T-helper 9 cell (primary cell): ENCODE results near the gene NDE1.
A peak's percentile ranks its signal among the peaks of the same experiment; 100 is the strongest.
"Not testable (repeated sequence)": the region's sequence is repeated elsewhere in the genome, so short reads cannot be mapped to it uniquely, and the experiment has no call there.

Source experiments
- DNase-seq: peaks from one replicate; pipeline ENCODE4 v3.0.0-alpha.2; 2020
- total RNA-seq, 2 donors: gene quantifications; one replicate each; lab custom pipeline; 2026; lab: John Stamatoyannopoulos, UW

NDE1 gene, protein sequence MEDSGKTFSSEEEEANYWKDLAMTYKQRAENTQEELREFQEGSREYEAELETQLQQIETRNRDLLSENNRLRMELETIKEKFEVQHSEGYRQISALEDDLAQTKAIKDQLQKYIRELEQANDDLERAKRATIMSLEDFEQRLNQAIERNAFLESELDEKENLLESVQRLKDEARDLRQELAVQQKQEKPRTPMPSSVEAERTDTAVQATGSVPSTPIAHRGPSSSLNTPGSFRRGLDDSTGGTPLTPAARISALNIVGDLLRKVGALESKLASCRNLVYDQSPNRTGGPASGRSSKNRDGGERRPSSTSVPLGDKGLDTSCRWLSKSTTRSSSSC
- total RNA-seq: 60.4 to 87.6 reads per million in 2 donors

DNA sequence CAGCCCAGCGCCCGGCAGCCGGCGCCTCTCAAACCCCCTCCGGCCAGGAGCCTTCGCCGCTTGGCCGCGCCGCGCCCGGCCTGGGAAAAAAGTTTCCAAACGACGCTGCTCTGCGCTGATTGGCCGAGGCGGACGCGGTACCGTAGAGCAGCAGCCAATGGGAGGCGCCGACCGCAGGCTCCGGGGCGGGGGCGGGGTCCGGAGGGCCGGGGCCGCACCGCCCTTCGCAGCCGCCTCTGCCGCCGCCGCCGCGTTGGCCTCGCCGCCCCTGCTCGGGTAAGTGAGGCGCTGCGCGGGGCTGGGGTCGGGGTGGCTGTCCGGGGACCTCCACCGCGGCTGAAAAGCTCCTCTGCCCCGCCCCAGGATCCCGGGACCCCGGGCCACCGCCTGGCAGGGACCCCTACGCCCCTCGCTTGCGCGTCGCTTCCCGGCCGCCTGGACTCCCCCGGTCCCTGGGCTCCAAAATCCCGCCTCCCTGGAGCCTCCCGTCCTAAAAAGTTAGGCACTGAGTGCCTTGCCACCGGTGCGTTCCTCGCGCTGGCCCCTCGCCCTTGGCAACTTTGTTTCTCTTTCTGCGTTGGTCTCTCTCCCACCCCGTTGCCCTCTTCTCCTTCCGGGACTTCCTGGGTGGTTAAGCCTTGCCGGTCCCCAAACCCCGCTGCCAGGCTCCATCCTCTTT is at the start of gene NDE1:
NDE1 (plus strand) TSS at position 227 of the 679 bp plus-strand sequence. CDS start 14,534 bp downstream, outside the sequence.
- DNase-seq: peak; percentile 91

DNA sequence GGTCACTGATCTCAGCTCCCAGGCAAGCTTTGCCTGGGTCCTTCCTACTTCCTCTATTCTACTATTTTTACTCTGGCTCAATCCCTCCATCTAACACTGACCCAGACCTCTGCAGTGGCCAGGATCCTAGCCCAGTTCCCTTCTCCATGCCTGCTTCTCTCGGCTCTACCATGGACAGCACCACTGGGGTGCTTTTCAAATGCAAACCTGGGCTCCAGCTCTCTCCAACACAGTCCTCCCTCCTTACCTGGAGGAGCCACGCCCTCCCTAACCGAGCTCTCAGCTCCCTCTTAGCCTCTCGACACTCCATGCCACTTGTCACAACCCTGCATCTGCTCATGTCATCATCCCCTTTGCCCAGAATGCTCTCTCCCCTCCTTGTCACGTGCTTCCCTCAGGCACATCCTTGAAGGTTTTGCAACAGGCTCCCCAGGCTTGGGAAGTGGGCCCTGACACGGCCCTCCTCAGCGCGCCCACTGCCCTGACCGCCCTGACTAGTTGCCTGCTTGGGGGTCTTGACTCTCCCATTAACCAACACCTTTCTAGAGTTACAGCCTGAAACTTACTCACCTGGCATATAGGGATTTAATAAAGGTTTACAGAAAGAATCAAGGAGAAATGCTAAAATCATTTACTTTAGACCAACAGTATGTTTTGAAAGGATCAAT is 48.7 kb upstream of the NDE1 start:
- no peak for DNase-seq

DNA sequence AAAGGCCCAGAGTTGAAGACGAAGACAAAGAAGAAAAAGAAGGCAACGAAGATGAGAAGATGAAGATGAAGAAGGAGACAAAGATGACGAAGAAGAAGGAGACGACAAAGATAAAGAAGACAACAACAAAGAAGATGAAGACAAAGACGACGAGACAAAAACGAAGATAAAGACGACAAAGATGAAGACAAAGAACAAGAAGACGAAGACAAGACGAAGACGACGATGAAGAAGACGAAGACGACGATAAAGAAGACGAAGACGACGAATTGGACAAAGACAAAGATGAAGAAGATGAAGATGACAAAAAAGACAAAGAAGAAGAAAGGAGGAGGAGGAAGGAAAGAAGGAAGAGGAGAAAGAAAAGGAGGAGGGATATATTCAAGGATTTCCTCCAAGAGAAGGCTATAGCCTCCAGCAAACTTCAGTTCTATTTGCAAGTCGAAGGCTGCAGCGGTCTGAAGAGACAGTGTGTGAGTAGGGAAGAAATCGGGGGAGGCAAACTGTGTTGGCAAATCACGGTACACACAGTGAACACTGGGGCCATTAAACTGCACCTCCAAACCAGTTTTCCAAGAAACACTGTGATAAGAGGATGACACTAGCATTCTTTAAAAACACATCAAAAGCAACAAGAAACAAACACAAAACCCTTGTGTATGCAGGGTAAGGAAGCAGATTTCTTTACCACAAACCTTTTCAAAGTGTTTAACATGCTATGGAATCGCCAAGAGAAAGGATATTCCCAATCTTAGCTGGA is 47.6 kb upstream of the NDE1 start:
- DNase-seq: no peak

DNA sequence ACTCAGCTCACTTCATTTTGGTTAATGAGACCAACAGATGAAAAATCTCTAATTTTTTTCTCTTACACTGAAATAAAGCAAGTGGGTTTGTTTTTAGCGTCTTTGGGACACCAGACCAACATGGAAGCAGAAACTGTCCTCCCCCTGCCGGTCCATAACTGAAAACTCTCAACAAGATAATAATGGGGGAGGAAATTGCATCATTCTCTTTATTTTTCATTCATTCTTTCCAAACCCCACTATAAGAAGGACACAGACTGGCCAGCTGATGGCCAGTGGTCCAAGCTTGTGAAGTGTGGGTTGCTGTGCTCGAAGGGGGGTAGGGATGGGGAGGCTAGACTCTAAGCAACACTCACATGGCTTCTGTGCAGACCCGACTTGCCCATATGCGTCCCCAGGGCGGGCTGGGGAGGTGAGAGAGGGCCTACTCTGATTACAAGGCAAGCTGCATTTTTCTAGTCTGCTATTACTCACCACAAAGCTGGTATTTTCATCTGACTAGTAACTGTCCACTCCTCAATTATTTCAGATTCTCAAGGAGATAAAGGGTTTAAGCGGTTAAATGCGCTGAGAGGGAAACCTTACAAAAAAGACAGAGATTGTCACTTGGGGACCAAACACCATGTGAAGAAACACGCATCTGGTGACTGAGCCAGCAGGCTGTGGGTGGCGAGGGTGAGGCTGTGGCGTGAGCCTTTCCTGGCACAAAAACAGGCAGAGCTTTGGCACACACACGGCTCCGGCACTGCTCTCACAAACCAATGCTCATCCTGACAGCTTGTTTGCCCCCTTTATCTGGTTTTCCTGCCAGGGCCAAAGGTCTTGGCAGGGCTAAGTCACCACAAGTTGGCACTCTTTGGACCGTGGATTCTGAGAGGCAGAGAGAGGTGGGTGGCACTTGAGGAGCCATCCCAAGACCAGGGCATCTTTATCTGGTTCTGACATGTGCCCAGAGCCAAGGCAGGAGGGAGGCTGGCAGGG is 45.3 kb upstream of the NDE1 start:
- DNase-seq: no peak

DNA sequence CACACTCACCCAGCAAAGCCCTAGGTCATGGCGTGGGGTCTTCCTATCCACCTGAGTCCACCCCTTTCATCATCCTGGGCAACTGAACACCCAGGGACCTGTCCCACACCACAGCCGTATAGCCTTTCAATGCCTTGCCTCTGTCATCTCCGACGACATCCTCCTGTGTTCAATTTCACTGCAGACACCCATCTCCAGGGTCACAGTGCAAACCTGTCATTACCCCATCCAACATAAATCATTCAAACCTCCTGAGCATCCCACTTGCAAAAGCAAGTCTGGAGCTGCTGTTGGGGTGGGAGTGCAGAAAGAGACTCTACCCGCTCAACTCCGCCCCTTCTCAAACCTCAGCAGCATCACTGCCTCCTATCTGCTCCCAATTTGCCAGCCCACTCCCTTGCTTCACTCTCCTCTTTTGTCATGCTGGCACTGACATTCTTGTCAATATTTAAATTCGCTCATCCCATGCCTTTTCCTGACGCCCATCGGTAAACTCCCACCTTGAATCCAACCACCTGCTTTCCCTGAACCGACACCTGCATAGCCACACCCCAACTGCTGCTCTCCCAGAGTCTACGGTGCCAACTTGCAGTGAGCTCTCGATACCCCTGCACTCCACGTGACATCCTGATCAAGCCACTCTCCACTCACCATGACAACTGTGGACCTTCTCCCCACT is 44.1 kb upstream of the NDE1 start:
- DNase-seq: no peak

DNA sequence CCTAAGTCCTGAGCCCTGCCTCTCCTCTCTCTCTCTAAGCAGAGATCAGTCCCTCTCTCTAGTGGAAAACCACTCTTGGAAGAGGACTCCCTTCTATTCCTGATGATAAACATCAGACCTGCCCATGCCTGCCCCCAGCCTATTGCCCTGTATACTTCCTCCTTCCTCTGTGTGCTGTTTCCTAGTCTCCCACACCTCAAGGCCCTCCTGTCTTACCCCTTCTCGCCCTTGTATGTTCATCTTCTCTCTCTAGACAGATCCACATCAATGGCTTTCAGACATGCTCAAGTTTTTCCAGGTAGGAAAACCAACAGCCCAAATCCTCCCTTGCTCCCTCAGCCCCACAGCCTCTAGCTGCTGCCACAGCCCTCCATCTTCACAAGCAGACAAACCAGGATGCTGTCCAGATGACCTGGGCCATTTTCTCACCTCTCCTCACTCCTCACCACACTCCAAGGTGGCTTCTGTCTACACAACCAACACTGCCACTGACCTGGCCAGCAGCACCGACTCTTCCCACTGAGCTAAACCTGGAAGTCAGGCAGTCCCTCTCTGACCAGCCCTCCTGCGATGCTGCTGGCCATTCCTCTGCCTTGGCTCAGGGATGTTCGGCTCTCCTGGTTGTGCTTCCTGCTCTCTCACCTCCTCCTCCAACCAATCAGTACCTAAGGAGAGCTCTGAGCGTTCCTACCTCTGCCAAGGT is 43.4 kb upstream of the NDE1 start:
- no peak for DNase-seq

DNA sequence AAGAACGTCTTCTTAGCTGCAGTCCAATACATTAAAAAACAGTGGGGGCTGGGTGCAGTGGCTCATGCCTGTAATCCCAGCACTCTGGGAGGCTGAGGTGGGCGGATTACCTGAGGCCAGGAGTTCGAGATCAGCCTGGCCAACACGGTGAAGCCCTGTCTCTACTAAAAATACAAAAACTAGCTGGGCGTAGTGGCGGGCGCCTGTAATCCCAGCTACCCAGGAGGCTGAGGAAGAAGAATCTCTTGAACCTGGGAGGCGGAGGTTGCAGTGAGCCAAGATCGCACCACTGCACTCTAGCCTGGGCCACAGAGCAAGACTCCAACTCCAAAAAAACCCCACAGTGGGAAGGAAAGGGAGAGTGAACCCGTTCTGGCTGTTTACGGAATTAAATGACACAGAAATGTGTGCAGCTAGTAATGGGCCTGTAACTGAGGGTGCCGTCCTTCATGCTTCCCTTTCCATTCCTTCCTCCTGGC is 42.8 kb upstream of the NDE1 start:
- DNase-seq: not testable (repeated sequence)

DNA sequence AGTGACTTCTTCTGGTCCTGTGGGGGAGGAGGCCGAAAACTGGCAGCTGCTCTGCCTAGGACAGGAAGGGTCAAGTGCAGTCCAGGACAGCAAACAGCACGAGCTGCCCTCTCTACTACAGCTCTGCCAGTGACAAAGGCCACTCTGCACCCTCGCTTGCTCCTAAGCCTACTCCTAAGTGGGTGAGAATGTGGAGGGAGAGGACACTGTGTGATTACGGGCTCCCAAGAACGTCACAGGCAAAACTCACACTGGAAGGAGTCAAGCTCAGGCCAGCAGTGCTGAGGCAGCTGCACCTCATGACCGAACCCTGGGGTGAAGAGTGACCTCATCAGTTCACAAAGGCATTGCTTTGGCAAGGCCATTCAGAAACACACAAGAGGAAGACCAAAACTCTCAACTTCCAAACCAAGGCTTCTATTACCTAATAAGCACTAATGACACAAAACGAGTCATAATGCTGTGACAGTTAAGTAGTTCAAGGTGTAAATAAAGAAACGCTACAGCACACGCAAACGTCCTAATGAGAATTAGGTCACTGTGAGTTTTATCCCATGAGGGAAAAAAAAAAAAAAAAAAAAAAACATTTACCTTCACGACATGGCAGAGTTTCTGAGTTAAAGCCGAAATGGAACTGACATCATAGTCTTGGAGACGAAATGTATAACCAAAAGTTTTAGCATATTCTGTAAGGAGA is 42.2 kb upstream of the NDE1 start:
- DNase-seq: no peak

DNA sequence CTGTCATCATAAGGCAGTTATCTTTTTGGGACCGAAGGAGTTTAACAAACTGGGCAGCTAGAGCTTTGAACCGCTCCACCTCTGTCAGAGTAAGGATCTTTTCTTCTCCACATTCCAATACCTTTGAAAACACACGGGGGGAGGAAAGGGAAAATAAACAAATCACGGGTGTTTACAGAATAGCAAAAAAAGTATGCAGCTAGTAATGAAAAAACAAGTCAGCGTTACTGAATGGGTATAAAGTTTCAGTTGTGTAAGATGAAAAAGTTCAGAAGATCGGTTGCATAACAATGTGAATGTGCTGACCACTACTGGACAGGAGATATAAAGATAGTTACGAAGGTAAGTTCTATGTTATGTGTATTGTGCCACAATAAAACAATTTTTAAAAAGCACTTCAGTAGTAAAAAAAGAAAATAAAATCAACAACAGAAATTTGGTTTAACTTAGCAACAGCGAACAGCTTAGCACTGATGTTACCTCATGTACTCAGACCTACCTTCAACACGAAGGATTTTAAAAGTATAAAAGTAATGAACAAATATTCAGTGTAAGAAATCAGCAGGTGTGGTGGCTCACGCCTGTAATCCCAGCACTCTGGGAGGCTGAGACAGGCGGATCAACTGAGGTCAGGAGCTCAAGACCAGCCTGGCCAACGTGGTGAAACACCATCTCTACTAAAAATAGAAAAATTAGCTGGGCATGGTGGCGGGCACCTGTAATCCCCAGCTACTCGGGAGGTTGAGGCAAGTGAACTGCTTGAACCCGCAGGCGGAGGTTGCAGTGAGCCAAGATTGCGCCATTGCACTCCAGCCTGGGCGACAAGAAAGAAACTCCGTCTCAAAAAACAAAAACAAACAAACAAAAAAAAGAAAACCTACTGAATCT is 41.4 kb upstream of the NDE1 start:
- DNase-seq: no peak

DNA sequence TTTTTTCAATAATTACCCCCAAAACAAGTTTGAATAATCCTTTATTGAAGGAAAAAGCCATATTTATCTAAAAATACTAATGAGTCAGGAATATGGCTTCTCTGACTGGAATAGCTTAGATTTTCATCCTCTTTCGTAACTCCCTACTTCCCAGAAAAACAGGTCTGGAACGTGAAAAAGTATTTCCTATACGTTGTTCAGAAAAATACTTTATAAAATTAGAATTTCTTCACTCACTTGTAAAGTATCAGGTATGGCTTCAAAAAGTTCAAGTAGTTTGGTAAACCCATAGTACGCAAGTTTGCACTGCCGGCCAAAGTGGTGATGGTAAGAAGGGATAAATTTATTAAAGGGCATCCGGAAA is 40.8 kb upstream of the NDE1 start:
- no peak for DNase-seq

DNA sequence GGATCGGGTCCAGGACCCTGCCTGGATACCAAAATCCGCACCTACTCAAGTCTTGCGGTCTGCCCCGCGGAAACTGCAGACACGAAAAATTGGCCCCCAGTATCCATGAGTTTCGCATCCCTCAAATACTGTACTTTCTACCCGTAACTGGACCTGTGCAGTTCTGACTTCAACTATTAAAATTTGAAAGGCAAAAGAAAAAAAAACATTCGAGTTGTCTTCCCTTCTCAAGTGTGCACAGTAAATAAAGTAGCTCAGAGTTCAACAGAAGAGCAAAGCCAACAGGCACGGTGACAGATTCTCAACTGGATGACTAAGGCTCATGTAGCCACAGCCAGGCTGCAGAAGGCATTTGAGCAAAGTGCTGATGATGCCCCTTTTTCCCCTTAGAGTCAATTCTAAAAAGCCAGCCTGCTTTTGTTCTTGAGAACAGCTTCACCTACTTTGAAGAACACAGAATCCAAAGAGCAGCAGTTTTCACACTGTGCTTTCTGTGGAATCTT is 39.6 kb upstream of the NDE1 start:
- no peak for DNase-seq

DNA sequence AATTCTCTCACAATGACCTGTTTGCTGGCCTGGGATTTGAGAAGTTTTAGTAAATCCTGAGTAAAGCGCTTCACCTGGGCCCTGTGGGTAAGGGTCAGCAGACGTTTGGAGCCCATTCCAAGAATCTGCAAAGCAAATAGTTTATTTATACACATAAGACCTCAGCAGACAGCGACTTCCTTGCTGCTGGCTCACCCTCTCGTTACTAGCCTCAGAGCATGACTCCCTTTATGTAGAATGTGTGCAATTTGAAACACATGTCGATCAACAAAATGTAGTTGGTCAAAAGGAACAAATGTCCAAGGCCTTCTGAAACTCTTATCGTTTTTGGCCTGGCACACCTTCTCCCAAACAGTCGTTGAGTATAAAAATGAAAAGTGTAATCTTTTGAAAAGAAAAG is 38.4 kb upstream of the NDE1 start:
- no peak for DNase-seq

DNA sequence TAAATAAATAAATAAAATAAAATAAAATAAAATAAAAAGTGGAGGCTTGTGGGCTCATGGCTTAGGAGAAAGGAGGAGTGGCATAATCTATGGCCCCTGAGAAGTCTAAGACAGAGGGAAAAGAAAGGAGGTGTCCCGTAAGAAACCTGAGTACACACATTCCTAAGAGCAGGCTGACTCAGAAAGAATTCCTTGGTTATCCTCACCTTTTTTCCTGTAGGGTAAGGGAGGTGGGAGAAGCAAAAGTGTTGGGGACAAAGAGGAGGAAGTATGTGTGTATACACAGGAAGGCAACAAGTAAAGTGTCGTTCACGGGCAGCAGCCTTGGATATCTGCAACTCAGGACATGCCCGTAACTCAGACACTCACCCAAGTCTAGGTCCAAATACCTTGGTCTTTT is 36.4 kb upstream of the NDE1 start:
- DNase-seq: no peak

DNA sequence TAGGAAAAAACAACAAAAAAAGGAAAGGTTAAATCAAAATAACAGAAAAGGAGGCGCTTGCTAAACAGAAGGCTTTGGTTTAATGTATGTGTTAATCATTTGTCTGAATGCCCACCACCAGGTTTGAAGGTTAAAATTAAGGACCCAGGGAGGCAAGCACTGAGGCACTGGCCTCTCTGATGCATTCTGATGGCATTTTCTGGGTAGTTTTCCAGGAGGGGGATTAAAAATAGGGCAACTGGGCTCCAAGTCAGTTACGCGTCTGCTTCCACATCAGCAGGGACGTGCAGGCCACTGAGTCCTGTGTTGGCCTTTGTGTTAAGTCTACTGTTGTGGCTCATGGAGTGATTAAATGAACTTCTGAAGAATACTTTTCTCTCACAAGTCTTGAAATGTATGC is 34.0 kb upstream of the NDE1 start:
- no peak for DNase-seq

DNA sequence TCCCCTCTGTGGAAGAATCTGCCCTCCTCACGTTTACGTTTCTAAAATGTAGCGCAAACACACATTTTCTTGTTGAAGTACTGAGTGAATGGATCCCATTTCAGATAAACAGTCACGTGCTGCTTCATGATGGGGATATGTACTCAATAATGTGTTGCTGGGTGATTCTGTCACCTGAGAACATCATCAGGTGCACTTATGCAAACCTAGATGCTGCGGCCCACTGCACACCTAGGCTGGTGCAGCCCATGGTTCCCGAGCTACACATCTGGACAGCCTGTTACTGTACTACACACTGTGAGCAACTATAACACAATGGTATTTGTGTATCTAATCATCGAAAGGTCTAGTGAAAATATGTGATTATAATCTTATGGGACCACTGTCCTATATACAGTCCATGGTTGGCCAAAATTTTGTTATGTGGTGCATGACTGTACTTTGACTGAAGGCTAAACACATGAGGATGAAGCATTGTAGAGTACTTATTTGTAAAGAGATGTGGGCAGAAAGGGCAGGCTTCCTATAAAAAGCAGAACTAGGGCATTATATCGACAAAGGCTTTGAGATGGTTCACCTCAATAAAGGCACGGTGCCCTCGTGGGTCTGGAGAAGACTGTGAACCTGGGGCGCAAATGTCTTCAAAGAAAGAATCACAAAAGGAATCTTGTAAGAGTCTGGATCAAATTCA is 33.4 kb upstream of the NDE1 start:
- no peak for DNase-seq

DNA sequence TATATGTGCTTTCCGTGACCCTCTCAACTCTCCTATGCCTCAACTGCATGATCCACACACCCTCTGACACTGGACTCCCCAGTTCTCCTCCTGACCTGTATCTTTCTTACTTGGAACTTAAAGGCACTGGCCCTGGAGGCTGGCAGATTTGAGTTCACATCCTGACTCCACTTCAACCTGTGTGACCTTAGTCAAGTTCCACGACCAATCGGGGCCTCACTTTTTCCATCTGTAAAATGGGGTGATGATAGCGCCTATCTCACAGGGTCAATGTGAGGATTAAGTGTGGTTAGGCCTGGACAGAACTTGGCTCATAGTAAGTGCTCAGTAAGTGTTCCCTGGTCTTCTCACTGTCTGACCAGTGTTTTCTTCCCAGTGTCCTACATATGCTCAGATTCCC is 32.1 kb upstream of the NDE1 start:
- no peak for DNase-seq

DNA sequence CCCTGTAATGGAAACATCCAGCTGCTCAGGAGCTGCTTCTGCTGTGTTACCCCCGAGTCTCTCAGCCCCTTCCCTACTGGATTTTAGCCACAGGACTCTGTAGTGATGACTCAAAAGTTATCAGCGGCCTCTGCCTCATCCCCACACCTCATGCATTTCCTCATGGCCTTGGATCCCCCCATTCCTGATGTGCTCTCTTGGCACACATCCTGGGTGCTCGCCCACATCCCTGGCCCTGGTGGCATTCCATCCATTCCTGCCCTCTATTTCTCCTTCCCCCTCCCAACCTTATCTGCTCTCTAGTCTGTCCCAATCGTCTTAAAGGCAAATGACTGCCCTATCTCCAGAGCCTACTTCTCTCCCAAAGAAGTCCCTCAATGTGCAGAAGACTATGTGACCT is 31.7 kb upstream of the NDE1 start:
- DNase-seq: no peak

DNA sequence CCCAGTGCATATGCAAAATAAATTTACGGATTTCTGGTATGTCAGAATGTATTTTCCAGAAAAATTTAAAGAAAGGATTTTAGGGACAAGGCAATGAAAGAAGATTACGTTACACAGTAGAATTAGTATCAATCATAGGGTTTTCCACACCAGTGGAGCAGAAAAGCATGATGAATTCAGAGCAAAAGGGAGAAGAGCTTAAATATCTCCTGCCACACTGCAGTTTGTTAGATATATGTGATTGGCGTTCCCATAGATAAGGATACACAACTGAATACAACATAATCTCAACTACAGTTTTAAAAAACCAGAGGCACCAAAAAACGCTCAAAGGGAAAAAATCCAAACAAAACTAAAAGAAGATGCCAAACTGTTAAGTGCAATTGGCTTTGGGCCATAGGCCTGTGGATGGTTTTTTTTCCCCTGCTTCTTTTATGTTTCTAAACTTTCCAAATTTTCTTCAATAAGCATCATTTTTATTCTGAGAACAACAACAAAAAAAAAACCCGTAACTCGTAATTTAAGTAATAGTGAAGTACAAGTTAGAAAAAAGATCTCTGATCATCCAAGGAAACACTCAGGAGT is 29.3 kb upstream of the NDE1 start:
- no peak for DNase-seq
